Measurements from ENCODE around the gene RNU5B-1. TPM values are rescaled to one million over a fixed set of nuclear protein-coding genes. Genes with fewer than 3 reads are reported as not detected.

The RNU5B-1 gene
- polyA plus RNA-seq, 1 of the 3 experiments (the other 2 are of a cell fraction): not detected

- ChIA-PET CTCF (interaction anchor here (1.3 to 7.7 kb wide), 5 partner anchors 9 to 62 kb away, joined by 3 to 57 read pairs (median 5); no protein-coding TSS in a partner anchor), POLR2A (interaction anchor here (0.6 kb wide), 1 partner anchor 46 kb away, joined by 4 read pairs; no protein-coding TSS in a partner anchor)
Observed at GRCh38 chr15:65338366-65338765, 33.9 kb downstream of the RNU5B-1 start.

GRCh38 chr15:65338823-65339222, 34.3 kb downstream of the RNU5B-1 start:
- H3K9ac ChIP-seq: no peak overlapping the region
- WGBS (ENCODE audit: low lambda C conversion rate): 93% methylated on average over 8 of the region's 8 CpGs
- no peak for TF ChIP-seq REST (IDR thresholded peaks at IDR 0.05; ENCODE audit: low read depth, low read length)
- no peak for TF ChIP-seq ELF1 (IDR thresholded peaks at IDR 0.05)
- no peak for TF ChIP-seq RXRA (IDR thresholded peaks at IDR 0.05; ENCODE audit: borderline replicate concordance, low read depth)
- no peak for TF ChIP-seq YY1 (IDR thresholded peaks at IDR 0.05; ENCODE audit: low read depth)
- TF ChIP-seq RCOR1 (IDR thresholded peaks at IDR 0.05; ENCODE audit: low read length): no peak
- TF ChIP-seq FOSL2 (IDR thresholded peaks at IDR 0.05; ENCODE audit: borderline replicate concordance, low read depth): no peak
- TF ChIP-seq POLR2AphosphoS5 (IDR thresholded peaks at IDR 0.05; ENCODE audit: low read depth, low read length): no peak
- TF ChIP-seq GABPA (IDR thresholded peaks at IDR 0.05; ENCODE audit: low read depth): no peak
- TF ChIP-seq IRF3 (IDR thresholded peaks at IDR 0.05; ENCODE audit: low read depth, low read length): no peak
- TF ChIP-seq NFIC (IDR thresholded peaks at IDR 0.05; ENCODE audit: borderline replicate concordance): no peak
- no peak for TF ChIP-seq EP300 (IDR thresholded peaks at IDR 0.05; ENCODE audit: borderline replicate concordance in 1 of 2, low read depth in 1 of 2, low read length in 1 of 2)
- TF ChIP-seq USF1 (IDR thresholded peaks at IDR 0.05; ENCODE audit: borderline replicate concordance, low read depth): no peak
- TF ChIP-seq TCF12 (IDR thresholded peaks at IDR 0.05): no peak
- no peak for TF ChIP-seq SMC3 (IDR thresholded peaks at IDR 0.05; ENCODE audit: low read depth, low read length)
- H3K79me2 ChIP-seq (ENCODE audit: insufficient read depth): no peaks in the 10 kb centered on the region
- H3K9me2 ChIP-seq: no peaks in the 10 kb centered on the region
- no peaks in the 10 kb centered on the region for H3F3A ChIP-seq (replicated peaks; ENCODE audit: insufficient read depth)
- no peaks in the 10 kb centered on the region for H3K36me3 ChIP-seq (replicated peaks in 1 of 2; ENCODE audit: control insufficient read depth in 1 of 2, insufficient read depth in 2 of 2, low read length in 1 of 2)
- no peak for DNase-seq
- H3K4me2 ChIP-seq: no peak overlapping the region
- no peak overlapping the region for H3K27ac ChIP-seq (ENCODE audit: low read depth in 2 of 2, low read length in 1 of 2)
- H3K4me1 ChIP-seq (ENCODE audit: control insufficient read depth in 1 of 2, insufficient read depth in 2 of 2, low read depth in 1 of 2, low read length in 1 of 2): peaks cover 0 to 40% of the 10 kb centered on the region in 2 experiments; a peak in 1 of 4 replicates
- no peak overlapping the region for H2AFZ ChIP-seq (ENCODE audit: low read depth)
- POLR2A ChIA-PET: interaction anchor here (0.6 kb wide), 2 partner anchors 34 to 46 kb away, joined by 3 to 4 read pairs; partner anchors contain the start of gene RNU5B-1
- CTCF ChIA-PET: interaction anchor here (1.3 to 7.7 kb wide), 3 partner anchors 20 to 62 kb away, joined by 5 to 57 read pairs (median 8); no protein-coding TSS in a partner anchor
- H3K9me3 ChIP-seq: no peaks in the 10 kb centered on the region
- no peaks in the 10 kb centered on the region for H3K27me3 ChIP-seq (ENCODE audit: insufficient read depth)
- no peaks in the 10 kb centered on the region for H4K20me1 ChIP-seq (ENCODE audit: insufficient read depth)
- no peak overlapping the region for H3K4me3 ChIP-seq (ENCODE audit: low read depth in 2 of 2, low read length in 1 of 2)

More at GRCh38 chr15:65338366-65338765, 33.9 kb downstream of the RNU5B-1 start:
- H3K9me2 ChIP-seq: no peaks in the 10 kb centered on the region
- no peak overlapping the region for H2AFZ ChIP-seq (ENCODE audit: low read depth)
- H3K79me2 ChIP-seq (ENCODE audit: insufficient read depth): no peaks in the 10 kb centered on the region
- peak; percentile 8 for DNase-seq
- WGBS (ENCODE audit: low lambda C conversion rate): 57% methylated on average over 3 of the region's 3 CpGs
- no peak overlapping the region for H3K4me3 ChIP-seq (ENCODE audit: low read depth in 2 of 2, low read length in 1 of 2)
- peaks cover 0 to 44% of the 10 kb centered on the region in 2 experiments; a peak in 1 of 4 replicates for H3K4me1 ChIP-seq (ENCODE audit: control insufficient read depth in 1 of 2, insufficient read depth in 2 of 2, low read depth in 1 of 2, low read length in 1 of 2)
- no peaks in the 10 kb centered on the region for H3K27me3 ChIP-seq (ENCODE audit: insufficient read depth)
- no peaks in the 10 kb centered on the region for H3F3A ChIP-seq (replicated peaks; ENCODE audit: insufficient read depth)
- TF ChIP-seq USF1 (IDR thresholded peaks at IDR 0.05; ENCODE audit: borderline replicate concordance, low read depth): no peak
- no peaks in the 10 kb centered on the region for H3K36me3 ChIP-seq (replicated peaks in 1 of 2; ENCODE audit: control insufficient read depth in 1 of 2, insufficient read depth in 2 of 2, low read length in 1 of 2)
- no peaks in the 10 kb centered on the region for H3K9me3 ChIP-seq
- H3K9ac ChIP-seq: no peak overlapping the region
- H3K27ac ChIP-seq (ENCODE audit: low read depth in 2 of 2, low read length in 1 of 2): no peak overlapping the region
- H3K4me2 ChIP-seq: no peak overlapping the region
- no peaks in the 10 kb centered on the region for H4K20me1 ChIP-seq (ENCODE audit: insufficient read depth)

Measured in SK-N-SH (cell line).